Activated B cell treated with CpG ODN at 0.5 μM for 24 hours (primary cell): ENCODE data around the gene SH3RF3. TPM values are rescaled to one million over a fixed set of nuclear protein-coding genes. Genes with fewer than 3 reads are reported as not detected.

ENCODE experiments used
- ATAC-seq: fragments of 200-7000 bp; cut with Tn5 transposase; one replicate; pipeline ENCODE4 v1.10.0; 2021; ENCODE audit warnings: low read depth, mild to moderate bottlenecking, moderate library complexity
- CTCF ChIA-PET: fragments of 350-600 bp; sonication (Branson Sonifier 250); formaldehyde crosslinking; loops from one replicate; lab custom pipeline; 2021; ENCODE audit warnings: antibody characterized with exemption; lab: Charles Lee
- POLR2A ChIA-PET: fragments of 350-600 bp; sonication (Branson Sonifier 250); formaldehyde crosslinking; loops from one replicate; lab custom pipeline; 2021; ENCODE audit warnings: antibody characterized with exemption; lab: Charles Lee
- DNase-seq: peaks from one replicate; pipeline ENCODE4 v3.0.0; 2022
- H3K27ac Mint-ChIP-seq: one replicate; pipeline ENCODE4 v1.8.0; 2020; ENCODE audit warnings: mixed read lengths
- H3K27me3 Mint-ChIP-seq: one replicate; pipeline ENCODE4 v1.8.0; 2021; ENCODE audit warnings: mixed read lengths
- H3K36me3 Mint-ChIP-seq: one replicate; pipeline ENCODE4 v1.8.0; 2021; ENCODE audit warnings: low read depth, mixed read lengths
- H3K4me1 Mint-ChIP-seq: one replicate; pipeline ENCODE4 v1.8.0; 2021; ENCODE audit warnings: mixed read lengths
- H3K4me3 Mint-ChIP-seq: one replicate; pipeline ENCODE4 v1.8.0; 2020; ENCODE audit warnings: mild to moderate bottlenecking, mixed read lengths
- H3K9me3 Mint-ChIP-seq: one replicate; pipeline ENCODE4 v1.8.0; 2020; ENCODE audit warnings: mixed read lengths
- intact Hi-C: fragments of 100-400 bp; cut with micrococcal nuclease; formaldehyde crosslinking; loops from one replicate; pipeline ENCODE4 v1.15.1; 2024
- total RNA-seq: library from RNA; stranded (reverse); gene quantifications from 2 replicates; pipeline ENCODE4 v1.2.3, GENCODE V29; 2022
- TF ChIP-seq, protein P1 (sequence below): fragments of 200-600 bp; IDR thresholded peaks from one replicate; pipeline ENCODE4 v1.8.0; 2022; ENCODE audit warnings: antibody characterized with exemption, mild to moderate bottlenecking

The SH3RF3 gene
- total RNA-seq, 1 donor from 2014 or later = 0.09 TPM

GRCh38 chr2:109209941-109210340, 80.9 kb downstream of the SH3RF3 start:
- no peak for ATAC-seq
- H3K36me3 Mint-ChIP-seq = no peaks in the 10 kb centered on the region
- no peak overlapping the region for H3K27ac Mint-ChIP-seq
- peaks cover 44% of the 10 kb centered on the region for H3K4me1 Mint-ChIP-seq
- no peak for DNase-seq
- intact Hi-C loops = loop anchor here (5.0 kb wide), 1 partner anchor 122 kb away; no protein-coding TSS in a partner anchor
- ChIA-PET CTCF (no interaction called here), POLR2A (no interaction called here)
- no peak overlapping the region for H3K4me3 Mint-ChIP-seq
- peaks cover 7% of the 10 kb centered on the region for H3K27me3 Mint-ChIP-seq
- H3K9me3 Mint-ChIP-seq = no peaks in the 10 kb centered on the region
- TF ChIP-seq, protein P1, sequence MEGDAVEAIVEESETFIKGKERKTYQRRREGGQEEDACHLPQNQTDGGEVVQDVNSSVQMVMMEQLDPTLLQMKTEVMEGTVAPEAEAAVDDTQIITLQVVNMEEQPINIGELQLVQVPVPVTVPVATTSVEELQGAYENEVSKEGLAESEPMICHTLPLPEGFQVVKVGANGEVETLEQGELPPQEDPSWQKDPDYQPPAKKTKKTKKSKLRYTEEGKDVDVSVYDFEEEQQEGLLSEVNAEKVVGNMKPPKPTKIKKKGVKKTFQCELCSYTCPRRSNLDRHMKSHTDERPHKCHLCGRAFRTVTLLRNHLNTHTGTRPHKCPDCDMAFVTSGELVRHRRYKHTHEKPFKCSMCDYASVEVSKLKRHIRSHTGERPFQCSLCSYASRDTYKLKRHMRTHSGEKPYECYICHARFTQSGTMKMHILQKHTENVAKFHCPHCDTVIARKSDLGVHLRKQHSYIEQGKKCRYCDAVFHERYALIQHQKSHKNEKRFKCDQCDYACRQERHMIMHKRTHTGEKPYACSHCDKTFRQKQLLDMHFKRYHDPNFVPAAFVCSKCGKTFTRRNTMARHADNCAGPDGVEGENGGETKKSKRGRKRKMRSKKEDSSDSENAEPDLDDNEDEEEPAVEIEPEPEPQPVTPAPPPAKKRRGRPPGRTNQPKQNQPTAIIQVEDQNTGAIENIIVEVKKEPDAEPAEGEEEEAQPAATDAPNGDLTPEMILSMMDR = no peak

GRCh38 chr2:109210431-109211200, 81.6 kb downstream of the SH3RF3 start:
- H3K27me3 Mint-ChIP-seq = peaks cover 7% of the 10 kb centered on the region
- TF ChIP-seq, protein P1 = no peak
- H3K9me3 Mint-ChIP-seq = no peaks in the 10 kb centered on the region
- H3K4me3 Mint-ChIP-seq = no peak overlapping the region
- DNase-seq (no peak), ATAC-seq (no peak)
- intact Hi-C loops = loop anchor here (5.0 kb wide), 1 partner anchor 122 kb away; no protein-coding TSS in a partner anchor
- POLR2A ChIA-PET = interaction anchor here (0.5 kb wide), 1 partner anchor 19 kb away, joined by 4 read pairs; no protein-coding TSS in a partner anchor
- H3K4me1 Mint-ChIP-seq = peaks cover 51% of the 10 kb centered on the region
- no peaks in the 10 kb centered on the region for H3K36me3 Mint-ChIP-seq
- no peak overlapping the region for H3K27ac Mint-ChIP-seq
- CTCF ChIA-PET = no interaction called here

GRCh38 chr2:109211315-109211714, 82.3 kb downstream of the SH3RF3 start:
- CTCF ChIA-PET = no interaction called here
- peaks cover 7% of the 10 kb centered on the region for H3K27me3 Mint-ChIP-seq

GRCh38 chr2:109212836-109213563, 84.0 kb downstream of the SH3RF3 start:
- POLR2A ChIA-PET = no interaction called here
- TF ChIP-seq, protein P1 = no peak
- CTCF ChIA-PET = no interaction called here
- Mint-ChIP-seq H3K4me1 (peaks cover 72% of the 10 kb centered on the region), H3K27ac (no peak overlapping the region), H3K9me3 (no peaks in the 10 kb centered on the region), H3K36me3 (no peaks in the 10 kb centered on the region), H3K27me3 (peaks cover 10% of the 10 kb centered on the region), H3K4me3 (peak overlapping the region; percentile 21)
- no peak for ATAC-seq
- intact Hi-C loops = loop anchor here (5.0 kb wide), 1 partner anchor 119 kb away; no protein-coding TSS in a partner anchor
- no peak for DNase-seq

More at GRCh38 chr2:109211315-109211714, 82.3 kb downstream of the SH3RF3 start:
- Mint-ChIP-seq H3K27ac (no peak overlapping the region), H3K4me3 (no peak overlapping the region), H3K36me3 (no peaks in the 10 kb centered on the region), H3K4me1 (peaks cover 58% of the 10 kb centered on the region), H3K9me3 (no peaks in the 10 kb centered on the region)
- intact Hi-C loops = loop anchor here (5.0 kb wide), 1 partner anchor 121 kb away; no protein-coding TSS in a partner anchor
- DNase-seq = no peak
- no peak for ATAC-seq
- TF ChIP-seq, protein P1 = no peak
- POLR2A ChIA-PET = no interaction called here
